NCI-H446 treated with DMSO at 0.1 percent for 48 hours (cell line): ENCODE data around the gene TMEM106A.
"Not testable (repeated sequence)": the region's sequence is repeated elsewhere in the genome, so short reads cannot be mapped to it uniquely, and the experiment has no call there.

Experiments used
- DNase-seq: peaks from one replicate; lab custom pipeline; 2025; lab: John Stamatoyannopoulos, UW

TMEM106A gene

DNA sequence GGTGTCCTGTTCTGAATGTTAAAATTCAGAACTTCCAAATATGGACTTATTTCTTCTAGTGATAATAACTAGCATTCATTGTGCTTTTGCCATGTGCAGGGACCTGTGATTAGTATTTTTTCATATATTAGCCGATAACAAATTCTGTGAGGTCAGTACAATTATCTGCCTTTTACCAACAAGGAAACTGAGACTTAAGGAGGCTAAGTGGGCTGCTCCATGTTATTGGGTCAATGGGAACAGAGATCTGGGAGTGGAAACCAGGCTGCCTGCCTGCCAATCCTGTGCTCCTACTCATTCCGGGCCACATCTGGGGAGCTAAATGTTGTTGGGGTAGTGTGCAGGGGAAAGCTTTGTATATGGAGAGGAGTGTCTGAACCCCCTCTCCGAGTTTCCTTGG, 3.7 kb downstream of the TMEM106A start:
- no peak for DNase-seq

DNA sequence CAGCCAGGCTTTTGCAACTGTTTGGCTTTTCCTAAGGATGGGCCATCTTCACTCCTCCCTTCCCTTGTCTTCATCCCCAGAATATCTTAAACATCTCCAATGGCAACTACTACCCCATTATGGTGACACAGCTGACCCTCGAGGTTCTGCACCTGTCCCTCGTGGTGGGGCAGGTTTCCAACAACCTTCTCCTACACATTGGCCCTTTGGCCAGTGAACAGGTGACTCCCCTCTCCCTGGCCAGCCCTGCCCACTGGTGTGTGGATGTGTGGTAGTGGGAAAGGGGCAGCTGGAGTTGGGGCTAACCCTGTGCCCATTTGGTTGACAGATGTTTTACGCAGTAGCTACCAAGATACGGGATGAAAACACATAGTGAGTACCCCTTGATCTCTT, 4.7 kb downstream of the TMEM106A start:
- DNase-seq: no peak

DNA sequence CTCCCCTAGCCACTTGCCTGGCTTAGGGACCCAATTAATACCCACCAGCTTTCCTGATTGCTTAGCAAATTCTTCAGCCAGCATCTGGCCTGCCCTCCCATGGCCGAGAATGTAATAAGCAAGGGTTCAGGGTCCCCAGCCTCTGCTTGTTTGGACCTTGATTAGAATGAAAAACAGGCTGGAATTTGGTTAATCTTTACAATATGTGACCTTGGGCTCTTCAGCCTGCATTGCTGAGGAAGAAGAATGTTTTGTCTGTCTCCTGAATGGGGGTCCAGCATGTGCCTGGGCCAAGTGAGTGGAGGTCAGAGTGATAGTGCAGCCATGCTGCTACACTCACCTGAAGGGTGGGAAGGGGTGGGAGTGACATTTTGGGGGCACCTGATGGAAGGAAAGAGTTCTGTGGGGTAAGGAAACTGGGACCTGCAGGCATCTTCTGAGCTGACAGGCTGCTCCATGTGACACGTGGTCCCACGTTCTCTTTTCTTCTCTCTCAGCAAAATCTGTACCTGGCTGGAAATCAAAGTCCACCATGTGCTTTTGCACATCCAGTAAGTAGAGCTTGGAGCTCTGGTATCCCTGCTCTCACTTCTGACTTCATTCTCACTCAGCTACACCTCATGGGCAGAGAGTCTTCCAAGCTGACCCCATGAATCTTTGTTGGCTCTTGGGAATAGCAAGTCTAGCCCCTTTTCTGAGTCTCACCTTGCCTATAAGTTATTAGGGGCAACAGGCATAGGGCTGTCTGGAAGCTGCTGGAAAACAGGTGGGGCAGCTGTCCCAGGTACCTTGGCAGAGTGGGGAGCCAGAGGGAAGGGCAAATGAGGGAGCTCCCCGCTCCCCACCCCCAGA, 5.3 kb downstream of the TMEM106A start:
- DNase-seq: no peak

DNA sequence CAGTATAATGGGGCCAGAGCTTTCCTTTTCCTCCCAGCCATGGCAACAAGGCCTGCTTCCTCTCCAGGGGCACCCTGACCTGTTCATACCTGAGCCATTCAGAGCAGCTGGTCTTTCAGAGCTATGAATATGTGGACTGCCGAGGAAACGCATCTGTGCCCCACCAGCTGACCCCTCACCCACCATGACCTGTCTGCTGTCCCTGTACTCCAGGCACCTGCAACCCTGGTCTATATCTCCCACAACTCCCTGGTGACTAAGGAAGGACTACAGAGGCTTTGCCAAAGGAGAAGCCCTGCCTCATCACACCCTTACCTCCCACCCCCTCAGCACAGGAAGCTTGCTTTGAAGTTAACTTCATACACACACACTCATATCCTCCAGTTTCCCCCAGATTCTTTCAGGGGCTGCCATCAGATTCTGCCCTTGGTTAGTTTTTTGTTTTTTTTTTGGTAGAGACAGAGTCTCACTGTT, 6.0 kb downstream of the TMEM106A start:
- DNase-seq: no peak

DNA sequence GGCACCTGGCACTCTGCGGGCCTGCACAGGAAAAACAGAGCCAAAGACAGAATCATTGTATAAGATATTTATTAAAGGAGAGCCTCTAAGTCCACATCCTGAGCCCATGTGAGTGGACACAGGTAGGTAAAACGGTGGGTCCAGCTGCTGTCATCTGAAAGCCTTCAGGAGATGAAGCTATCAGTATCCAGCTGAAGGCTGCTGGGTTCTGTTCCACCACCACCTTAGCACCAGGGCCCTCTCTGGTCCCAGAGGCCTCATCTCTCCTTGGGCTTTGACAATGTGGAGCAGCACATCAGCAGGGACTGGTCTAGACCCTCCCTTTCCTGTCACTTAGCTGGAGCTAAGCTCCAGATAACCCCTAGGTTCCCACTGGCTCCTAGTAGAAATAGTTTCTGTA, 7.3 kb downstream of the TMEM106A start:
- DNase-seq: no peak

DNA sequence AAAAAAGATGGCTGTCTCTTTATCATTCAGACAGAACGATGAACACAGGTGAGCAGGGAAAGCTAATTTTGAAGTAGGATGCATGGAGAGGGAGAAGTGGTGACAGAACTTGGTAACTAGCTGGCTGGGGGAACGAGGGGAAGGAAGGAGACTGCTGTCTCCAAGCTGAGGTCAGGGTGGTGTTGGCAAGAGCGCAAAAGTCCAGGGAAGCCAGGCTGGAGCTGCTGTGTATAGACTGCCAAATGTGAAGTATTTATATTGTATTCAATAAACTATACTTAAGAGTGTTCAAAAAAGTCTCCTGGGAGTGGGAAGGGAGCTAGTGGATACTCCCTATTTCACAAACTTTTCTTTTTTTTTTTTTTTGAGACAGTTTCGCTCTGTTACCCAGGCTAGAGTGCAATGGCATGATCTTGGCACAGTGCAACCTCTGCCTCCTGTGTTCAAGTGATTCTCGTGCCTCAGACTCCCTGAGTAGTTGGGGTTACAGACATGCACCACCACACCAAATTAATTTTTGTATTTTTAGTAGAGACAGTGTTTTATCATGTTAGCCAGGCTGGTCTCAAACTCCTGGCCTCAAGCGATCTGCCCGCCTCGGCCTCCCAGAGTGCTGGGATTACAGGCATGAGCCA, 8.2 kb downstream of the TMEM106A start:
- no peak for DNase-seq

DNA sequence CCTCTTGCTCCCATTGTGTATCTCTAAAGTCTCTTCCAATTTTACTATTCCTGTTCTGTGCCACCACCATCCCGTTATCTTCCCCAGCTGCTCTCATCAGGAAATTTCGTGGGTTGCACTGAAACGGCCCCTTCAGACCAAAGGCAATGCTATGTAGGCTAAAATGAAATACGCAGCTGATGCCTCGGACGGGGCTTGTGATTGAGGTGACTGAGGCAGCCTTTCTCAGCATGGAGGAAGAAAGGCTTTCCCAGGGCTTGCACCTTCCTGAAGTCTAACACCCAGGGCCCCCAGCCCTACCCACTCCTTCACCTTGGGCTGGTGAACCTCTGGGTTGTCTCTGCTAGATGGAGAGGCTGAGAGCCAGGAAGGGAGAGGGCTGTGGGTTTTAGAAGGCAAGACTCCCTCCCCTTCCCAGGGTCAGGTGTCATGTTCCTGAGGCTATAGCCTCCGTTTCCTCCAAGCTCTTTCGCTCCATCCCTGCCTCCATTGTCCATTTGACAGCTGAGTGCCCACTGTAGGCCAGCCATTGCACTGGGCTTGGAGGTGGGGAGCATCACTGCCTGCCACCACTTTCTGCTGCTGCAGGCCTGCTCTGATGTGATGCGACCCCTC, 8.9 kb downstream of the TMEM106A start:
- DNase-seq: no peak

DNA sequence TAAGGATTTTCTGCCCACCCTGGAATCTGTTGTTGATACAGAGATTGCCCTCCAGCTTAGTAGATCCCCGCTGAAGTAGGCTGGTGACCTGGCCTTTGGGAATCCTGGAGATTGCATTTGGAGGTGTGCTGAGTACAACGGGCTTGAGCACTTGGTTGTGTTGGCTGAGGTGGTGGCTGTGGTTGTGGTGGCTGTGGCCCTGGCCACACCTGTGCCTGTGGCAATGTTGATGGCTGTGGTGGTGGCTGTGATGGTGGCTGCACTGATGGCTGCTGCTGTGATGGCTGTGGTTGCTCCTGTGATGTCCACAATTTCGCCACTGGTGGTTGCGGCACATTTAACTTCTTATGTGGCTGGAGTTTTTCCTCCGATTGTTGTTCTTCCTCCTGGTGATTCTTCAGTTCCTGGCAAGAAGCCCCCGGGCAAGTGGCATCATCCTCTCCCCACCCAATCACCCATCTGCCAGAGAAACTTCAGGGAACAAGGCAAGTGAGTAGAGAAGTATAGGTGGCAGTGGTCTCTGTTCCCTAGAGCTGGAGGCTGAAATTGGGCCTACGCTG, 12.6 kb downstream of the TMEM106A start:
- DNase-seq: no peak

DNA sequence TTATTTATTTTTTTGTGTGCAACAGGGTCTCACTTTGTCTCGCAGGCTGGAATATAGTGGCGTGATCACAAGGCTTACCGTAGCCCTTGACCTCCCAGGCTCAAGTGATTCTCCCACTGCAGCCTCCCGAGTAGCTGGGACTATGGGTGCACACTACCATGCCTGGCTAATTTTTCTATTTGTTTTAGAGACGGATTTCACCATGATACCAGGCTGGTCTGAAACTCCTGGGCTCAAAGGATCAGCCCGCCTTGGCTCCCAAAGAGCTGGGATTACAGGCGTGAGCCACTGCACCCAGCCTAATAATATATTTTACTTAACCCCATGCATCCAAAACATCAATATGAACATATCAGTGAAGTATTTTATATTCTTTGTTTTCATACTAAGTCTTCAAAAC, 14.7 kb downstream of the TMEM106A start:
- DNase-seq: no peak

DNA sequence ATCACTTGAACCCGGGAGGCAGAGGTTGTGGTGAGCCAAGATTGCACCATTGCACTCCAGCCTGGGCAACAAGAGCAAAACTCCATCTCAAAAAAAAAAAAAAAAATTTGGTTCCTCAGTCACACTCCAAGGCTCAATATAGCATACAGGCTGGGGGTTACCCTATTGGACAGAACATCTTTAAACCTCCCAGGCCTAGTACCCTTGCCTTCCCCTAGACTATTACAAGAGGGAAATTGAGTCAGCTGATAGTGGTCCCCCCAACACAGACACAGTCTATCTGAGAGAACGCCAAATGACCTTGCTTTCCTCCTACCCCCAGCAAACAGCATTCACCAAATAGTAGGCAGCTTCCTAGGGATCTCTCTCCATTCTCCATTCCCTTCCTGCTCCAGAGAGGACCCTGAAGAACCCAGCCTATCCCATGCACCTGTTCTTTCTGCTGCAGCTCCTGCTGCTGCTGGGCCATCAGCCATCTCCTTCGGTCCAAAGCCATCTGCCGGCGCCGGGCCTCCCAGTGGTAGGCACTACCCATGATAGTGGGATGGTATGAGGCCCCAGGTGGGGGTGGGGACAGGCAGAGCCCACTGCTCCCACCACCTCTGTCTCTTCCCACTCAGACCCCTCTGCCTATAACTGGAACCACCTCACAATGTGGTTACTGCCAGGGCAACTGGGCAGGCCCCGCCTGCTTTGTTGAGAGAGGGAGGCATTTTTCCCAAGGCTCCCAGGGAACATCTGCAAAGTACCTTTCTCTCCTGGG, 16.5 kb downstream of the TMEM106A start, which contains the start of gene CCDC200:
CCDC200 (minus strand) TSS at position 604 of the 763 bp plus-strand sequence; CDS start at position 535, 69 bp downstream.
- not testable (repeated sequence) for DNase-seq

DNA sequence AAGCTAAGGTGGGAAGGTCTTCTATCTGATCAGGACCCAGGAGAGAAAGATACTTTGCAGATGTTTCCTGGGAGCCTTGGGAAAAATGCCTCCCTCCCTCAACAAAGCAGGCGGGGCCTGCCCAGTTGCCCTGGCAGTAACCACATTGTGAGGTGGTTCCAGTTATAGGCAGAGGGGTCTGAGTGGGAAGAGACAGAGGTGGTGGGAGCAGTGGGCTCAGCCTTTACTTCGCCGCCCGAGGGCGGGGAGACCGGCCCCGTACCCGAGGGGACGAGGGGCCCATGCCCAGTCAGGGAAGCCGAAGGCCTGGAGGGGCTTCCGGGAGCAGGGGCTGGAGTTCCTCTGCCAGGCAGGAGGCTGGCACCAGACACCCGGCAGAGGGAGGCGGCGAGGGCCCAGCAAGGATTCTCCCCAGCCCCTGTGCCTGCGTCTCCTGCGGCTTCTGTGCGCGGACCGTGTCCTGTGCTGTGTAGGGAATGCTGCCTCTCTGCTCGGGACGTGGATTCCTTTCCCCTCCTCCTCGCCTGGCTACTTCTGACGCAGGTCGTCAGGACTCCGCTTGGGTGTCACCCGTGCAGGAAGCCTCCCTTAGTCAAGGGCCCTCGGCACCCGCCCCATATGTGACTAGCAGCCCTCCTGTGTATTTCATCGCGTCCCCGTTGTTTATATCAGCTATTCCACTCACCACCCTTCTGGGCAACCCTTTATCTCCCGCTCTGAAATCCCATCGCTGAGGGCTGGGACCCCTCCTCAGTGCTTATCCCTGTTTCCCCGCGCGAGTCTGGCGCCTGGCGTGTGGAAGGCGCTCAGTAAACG, 19.7 kb downstream of the TMEM106A start:
- DNase-seq: not testable (repeated sequence)

DNA sequence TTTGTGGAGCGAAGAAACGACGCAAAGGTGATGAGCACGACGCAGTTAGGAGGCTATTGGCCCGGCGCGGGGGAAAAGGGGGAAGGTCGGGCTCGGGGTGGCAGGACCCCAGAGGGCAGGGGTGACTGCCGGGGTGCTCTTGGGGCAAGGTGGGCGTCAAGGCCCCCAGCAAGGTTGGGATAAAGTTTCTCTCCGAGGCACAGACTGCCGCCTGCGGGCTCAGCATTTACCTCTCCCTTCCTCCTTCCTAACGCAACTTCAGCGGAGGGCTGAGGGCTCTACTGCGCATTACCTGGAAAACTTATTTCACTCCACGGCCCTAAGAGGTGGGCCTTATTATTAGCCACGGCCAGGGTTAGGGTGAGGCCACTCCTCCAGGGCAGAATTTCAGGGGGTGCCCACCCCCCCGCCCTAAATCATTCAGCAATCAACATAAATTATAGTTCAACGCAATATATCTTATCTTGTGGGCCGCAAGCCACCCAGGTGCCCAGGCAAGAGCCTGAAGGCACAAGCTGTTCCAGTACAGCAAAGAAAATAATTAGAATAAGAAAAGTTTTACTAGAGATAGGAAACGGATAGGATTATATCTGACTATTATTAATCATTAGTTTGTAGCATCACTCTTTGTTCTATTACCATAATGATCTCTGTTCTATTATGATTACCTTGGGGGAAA, 20.5 kb downstream of the TMEM106A start:
- not testable (repeated sequence) for DNase-seq

DNA sequence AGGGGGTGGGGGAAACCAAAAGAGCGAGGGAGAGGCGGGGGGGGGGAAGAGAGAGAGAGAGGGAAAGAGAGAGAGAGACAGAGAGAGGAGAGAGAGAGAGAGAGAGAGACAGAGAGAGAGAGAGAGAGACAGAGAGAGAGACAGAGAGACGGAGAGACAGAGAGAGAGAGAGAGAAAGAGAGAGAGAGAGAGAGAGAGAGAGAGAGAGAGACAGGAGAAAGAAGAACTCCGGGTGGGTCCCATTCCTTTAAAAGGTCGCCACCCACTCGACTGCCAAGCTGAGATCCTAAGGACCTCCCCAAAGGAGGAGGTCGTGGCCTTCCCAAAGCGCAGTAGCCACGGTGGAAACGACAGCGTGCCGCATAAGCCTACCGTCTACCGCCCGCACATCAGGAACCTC, 21.6 kb downstream of the TMEM106A start:
- not testable (repeated sequence) for DNase-seq

DNA sequence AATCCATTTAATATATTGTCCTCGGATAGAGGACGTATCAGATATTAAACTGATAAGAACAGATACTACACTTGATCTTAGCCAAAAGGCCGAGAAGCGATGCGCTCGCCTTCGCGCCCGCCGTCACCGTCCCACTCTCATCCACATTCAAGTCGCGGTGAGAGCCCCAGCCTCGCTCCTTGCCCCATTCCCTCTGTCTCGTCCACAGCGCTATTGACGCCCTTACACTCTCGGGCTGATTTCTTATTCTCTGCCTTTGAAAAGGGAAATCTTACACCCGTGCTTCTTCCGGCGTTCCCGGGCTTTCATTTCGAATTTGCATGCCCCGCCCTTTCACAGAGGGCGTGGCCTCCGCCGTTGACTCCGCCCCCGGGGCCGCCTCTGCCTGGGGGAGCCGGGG, 22.2 kb downstream of the TMEM106A start, which contains the start of gene RNU2-1:
RNU2-1 (minus strand) TSS at position 101 of the 400 bp plus-strand sequence.
- not testable (repeated sequence) for DNase-seq

DNA sequence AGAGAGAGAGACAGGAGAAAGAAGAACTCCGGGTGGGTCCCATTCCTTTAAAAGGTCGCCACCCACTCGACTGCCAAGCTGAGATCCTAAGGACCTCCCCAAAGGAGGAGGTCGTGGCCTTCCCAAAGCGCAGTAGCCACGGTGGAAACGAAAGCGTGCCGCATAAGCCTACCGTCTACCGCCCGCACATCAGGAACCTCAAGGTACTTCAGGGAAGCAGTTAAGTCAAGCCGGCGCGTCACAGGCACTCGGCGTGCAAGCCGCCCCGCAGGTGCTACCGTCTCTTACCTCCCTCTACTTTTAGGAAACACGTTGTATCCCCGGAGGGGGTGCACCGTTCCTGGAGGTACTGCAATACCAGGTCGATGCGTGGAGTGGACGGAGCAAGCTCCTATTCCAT, 27.9 kb downstream of the TMEM106A start:
- not testable (repeated sequence) for DNase-seq

DNA sequence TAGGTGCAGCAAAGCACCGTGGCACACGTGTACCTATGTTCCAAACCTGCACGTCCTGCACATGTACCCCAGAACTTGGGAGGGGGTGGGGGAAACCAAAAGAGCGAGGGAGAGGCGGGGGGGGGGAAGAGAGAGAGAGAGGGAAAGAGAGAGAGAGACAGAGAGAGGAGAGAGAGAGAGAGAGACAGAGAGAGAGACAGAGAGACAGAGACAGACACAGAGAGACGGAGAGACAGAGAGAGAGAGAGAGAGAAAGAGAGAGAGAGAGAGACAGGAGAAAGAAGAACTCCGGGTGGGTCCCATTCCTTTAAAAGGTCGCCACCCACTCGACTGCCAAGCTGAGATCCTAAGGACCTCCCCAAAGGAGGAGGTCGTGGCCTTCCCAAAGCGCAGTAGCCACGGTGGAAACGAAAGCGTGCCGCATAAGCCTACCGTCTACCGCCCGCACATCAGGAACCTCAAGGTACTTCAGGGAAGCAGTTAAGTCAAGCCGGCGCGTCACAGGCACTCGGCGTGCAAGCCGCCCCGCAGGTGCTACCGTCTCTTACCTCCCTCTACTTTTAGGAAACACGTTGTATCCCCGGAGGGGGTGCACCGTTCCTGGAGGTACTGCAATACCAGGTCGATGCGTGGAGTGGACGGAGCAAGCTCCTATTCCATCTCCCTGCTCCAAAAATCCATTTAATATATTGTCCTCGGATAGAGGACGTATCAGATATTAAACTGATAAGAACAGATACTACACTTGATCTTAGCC, 29.1 kb downstream of the TMEM106A start:
- DNase-seq: not testable (repeated sequence)

DNA sequence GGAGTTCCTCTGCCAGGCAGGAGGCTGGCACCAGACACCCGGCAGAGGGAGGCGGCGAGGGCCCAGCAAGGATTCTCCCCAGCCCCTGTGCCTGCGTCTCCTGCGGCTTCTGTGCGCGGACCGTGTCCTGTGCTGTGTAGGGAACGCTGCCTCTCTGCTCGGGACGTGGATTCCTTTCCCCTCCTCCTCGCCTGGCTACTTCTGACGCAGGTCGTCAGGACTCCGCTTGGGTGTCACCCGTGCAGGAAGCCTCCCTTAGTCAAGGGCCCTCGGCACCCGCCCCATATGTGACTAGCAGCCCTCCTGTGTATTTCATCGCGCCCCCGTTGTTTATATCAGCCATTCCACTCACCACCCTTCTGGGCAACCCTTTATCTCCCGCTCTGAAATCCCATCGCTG, 34.8 kb downstream of the TMEM106A start:
- DNase-seq: not testable (repeated sequence)
